ENCODE measurements around the gene CTNNA1.
A peak's percentile ranks its signal among the peaks of the same experiment; 100 is the strongest.

The CTNNA1 gene

DNA sequence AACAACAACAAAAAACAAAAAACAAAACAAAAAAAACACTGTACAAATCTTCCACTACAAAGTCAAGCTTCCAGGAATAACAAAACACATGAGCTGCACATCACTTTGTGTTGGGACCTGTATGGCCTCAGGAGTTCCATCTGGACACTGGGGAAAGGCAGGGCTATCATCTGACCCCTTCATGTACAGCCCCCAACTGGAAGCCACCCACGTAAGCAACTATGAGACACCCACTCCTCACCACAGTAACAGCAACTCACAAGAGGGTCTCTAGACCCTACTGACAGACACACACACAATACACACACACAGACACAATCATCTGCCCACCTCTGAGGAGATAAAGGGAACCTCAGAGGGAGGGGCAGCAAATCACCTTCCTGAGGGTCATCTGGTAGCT lies 203.6 kb downstream of the CTNNA1 start:
- TF ChIP-seq CTCF (conservative IDR thresholded peaks at IDR 0.05; ENCODE audit: control insufficient read depth, insufficient read depth, low read depth, low read length), result no peak
- H3K4me3 ChIP-seq (ENCODE audit: control insufficient read depth, low read depth, low read length), result no peak overlapping the region
- no peak for DNase-seq (ENCODE audit: low read depth)

DNA sequence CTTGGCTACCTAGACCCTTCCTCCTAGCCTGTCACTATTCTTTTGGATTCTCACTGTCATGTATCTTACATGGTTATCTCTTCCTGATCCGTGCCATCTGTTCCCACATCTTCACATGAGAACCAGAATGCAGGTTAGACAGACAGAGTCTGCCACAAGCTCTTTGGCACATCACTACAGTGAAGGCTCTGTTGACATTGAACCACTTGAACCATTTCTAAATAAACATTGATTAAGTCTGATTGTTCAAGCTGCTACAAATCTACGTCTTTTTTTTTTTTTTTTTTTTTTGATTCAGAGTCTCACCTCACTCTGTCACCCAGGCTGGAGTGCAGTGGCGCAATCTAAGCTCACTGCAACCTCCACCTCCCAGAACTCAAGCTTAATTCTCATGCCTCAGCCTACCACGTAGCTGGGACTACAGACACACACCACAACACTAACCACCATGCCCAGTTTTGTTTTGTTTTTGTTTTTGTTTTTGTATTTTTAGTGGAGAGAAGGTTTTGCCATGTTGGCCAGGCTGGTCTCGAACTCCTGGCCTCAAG lies 207.0 kb downstream of the CTNNA1 start:
- TF ChIP-seq CTCF (conservative IDR thresholded peaks at IDR 0.05; ENCODE audit: control insufficient read depth, insufficient read depth, low read depth, low read length), result no peak
- no peak for DNase-seq (ENCODE audit: low read depth)
- H3K4me3 ChIP-seq (ENCODE audit: control insufficient read depth, low read depth, low read length), result no peak overlapping the region

DNA sequence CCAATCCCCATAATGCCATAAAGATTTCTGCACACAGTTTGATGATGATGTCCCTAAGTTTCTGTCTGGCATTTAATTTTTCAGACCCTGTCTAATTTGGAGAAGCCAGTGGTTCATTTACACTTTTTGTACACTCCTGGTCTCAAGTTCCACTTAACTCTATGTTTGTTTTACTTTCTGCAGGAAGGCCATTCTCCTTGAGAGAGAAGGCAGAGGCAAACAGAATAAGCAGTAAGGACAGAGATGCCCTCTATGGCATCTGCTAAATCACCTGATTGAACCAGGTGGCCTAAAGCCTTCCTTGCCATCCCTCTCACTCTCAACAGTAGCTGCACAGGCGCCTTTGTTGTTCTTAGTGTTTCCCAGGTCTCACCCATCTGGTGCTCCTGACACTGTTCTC lies 208.0 kb downstream of the CTNNA1 start:
- no peak overlapping the region for H3K4me3 ChIP-seq (ENCODE audit: control insufficient read depth, low read depth, low read length)
- TF ChIP-seq CTCF (conservative IDR thresholded peaks at IDR 0.05; ENCODE audit: control insufficient read depth, insufficient read depth, low read depth, low read length), result no peak
- no peak for DNase-seq (ENCODE audit: low read depth)

- no peak for TF ChIP-seq CTCF (conservative IDR thresholded peaks at IDR 0.05; ENCODE audit: control insufficient read depth, insufficient read depth, low read depth, low read length)
Measured at GRCh38 chr5:138961729-138962128, 208.5 kb downstream of the CTNNA1 start.

DNA sequence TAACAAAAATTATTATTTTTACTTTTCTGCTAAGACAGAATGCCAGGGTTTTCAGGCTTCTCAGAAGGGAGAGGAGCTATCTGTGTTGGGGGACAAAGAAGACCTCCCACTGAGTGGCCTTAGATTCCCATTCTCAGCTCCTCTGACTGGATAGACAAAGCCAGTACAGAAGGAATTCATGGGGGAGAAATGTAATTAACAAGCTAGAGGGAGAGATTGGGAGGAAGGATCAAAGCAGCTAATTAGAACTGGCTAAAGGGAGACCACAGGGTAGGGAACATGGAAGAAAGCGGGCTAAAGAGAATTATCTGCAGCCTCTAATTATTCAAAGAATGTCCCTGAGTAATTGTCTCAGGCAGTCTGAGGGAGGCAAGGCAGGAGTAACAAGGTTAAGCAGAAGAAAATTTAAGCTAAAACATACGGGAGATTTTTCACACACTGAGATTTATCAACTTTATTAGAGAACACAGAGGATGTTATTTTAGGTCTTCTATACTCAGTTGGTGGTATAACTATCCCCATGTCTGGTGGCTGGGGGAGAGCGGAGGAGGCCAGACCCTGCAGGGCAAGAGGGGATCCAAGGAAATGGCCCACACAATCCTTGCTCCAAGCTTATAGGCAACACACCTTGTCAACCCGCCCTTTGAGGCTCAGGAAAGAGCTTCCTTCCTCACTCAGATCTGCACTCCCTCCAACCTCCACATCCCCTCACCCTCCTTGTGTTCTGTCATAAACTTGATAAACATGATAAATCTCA lies 209.6 kb downstream of the CTNNA1 start:
- H3K4me3 ChIP-seq (ENCODE audit: control insufficient read depth, low read depth, low read length), result no peak overlapping the region
- TF ChIP-seq CTCF (conservative IDR thresholded peaks at IDR 0.05; ENCODE audit: control insufficient read depth, insufficient read depth, low read depth, low read length), result no peak
- no peak for DNase-seq (ENCODE audit: low read depth)

More at GRCh38 chr5:138961729-138962128, 208.5 kb downstream of the CTNNA1 start:
- no peak overlapping the region for H3K4me3 ChIP-seq (ENCODE audit: control insufficient read depth, low read depth, low read length)
- no peak for DNase-seq (ENCODE audit: low read depth)

GRCh38 chr5:138963763-138964371 lies 210.6 kb downstream of the CTNNA1 start:
- TF ChIP-seq CTCF (conservative IDR thresholded peaks at IDR 0.05; ENCODE audit: control insufficient read depth, insufficient read depth, low read depth, low read length), result no peak
- peak; percentile 24 for DNase-seq (ENCODE audit: low read depth)
- H3K4me3 ChIP-seq (ENCODE audit: control insufficient read depth, low read depth, low read length), result no peak overlapping the region

Measured in fibroblast of mammary gland (primary cell).